Gastroesophageal sphincter (tissue), 3 donors: Measurements from ENCODE around the gene IFI44.

Source experiments
- CTCF ChIP-seq, 4 experiments: fragments of 200-600 bp in 2 of 4; fragments of 450-650 bp in 2 of 4; sonication (generic) in 1 of 4; IDR thresholded peaks; one replicate each; pipeline ENCODE4 v1.5.1; 2017 to 2019; ENCODE audit warnings: antibody characterized with exemption in 4 of 4, mild to moderate bottlenecking in 2 of 4, moderate library complexity in 2 of 4
- POLR2A ChIP-seq, 2 donors: fragments of 450-650 bp; IDR thresholded peaks; one replicate each; pipeline ENCODE4 v1.6.1; 2017; ENCODE audit warnings: antibody characterized with exemption in 2 of 2, mild to moderate bottlenecking in 2 of 2, moderate library complexity in 1 of 2

- TF ChIP-seq CTCF (IDR thresholded peaks at IDR 0.05) (no peak), POLR2A (IDR thresholded peaks at IDR 0.05) (no peak)
Measured at GRCh38 chr1:78703806-78704205, 54.2 kb downstream of the IFI44 start.
